ENCODE measurements around the gene ACAD9. TPM values are rescaled to one million over a fixed set of nuclear protein-coding genes. Genes with fewer than 3 reads are reported as not detected.

ACAD9 gene
- total RNA-seq, 4 donors from 2014 or later, result 32.4 to 44.0 (median 38.7) TPM

GRCh38 chr3:128853826-128854225, 25.6 kb upstream of the ACAD9 start:
- no peak overlapping the region for H3K4me3 ChIP-seq
- peaks cover 0 to 21% (median 0%) of the 10 kb centered on the region in 3 donors for H3K9me3 ChIP-seq
- no peaks in the 10 kb centered on the region for H3K4me1 ChIP-seq
- H3K27me3 ChIP-seq, result no peaks in the 10 kb centered on the region
- ATAC-seq, result no peak
- H3K36me3 ChIP-seq, result no peaks in the 10 kb centered on the region
- no CpG with 5 or more reads among the region's 5 CpGs for WGBS, 2 donors (ENCODE audit: low coverage in 1 of 2)
- H3K27ac ChIP-seq, result no peak overlapping the region
- TF ChIP-seq POLR2A (IDR thresholded peaks at IDR 0.05), result no peak
- no peak for TF ChIP-seq POLR2AphosphoS5 (IDR thresholded peaks at IDR 0.05)
- no peak for TF ChIP-seq EP300 (IDR thresholded peaks at IDR 0.05)
- no peak for TF ChIP-seq CTCF (IDR thresholded peaks at IDR 0.05)

DNA sequence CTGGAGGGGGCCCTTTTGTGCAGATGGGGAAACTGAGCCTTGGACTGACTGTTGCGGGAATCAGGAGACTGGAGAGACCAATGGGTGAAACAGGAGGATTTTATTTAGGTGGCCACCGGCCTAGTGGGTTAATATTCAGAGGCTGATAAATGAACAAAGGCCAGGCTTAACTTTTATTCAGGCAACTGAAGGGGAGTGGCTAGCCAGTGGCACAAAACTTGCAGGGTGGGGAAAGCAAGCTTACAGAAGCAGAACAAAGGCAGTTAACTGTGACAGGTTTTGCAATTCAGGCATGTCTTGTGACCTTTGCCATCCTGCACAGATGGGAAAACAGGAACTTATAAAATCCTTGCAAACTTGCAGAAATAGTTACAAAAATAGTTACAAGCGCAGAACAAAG, 24.9 kb upstream of the ACAD9 start:
- WGBS, 2 donors (ENCODE audit: low coverage in 1 of 2), result 86 to 89% methylated on average over 3 of the region's 3 CpGs
- TF ChIP-seq POLR2AphosphoS5 (IDR thresholded peaks at IDR 0.05) (no peak), EP300 (IDR thresholded peaks at IDR 0.05) (no peak), CTCF (IDR thresholded peaks at IDR 0.05) (no peak), POLR2A (IDR thresholded peaks at IDR 0.05) (no peak)
- no peak for ATAC-seq
- H3K36me3 ChIP-seq, result no peaks in the 10 kb centered on the region
- H3K27ac ChIP-seq, result no peak overlapping the region
- H3K27me3 ChIP-seq, result no peaks in the 10 kb centered on the region
- H3K4me3 ChIP-seq, result no peak overlapping the region
- no peaks in the 10 kb centered on the region for H3K4me1 ChIP-seq
- peaks cover 0 to 28% (median 0%) of the 10 kb centered on the region in 3 donors for H3K9me3 ChIP-seq

- WGBS, 2 donors (ENCODE audit: low coverage in 1 of 2), result 72 to 84% methylated on average over 2 to 3 of the region's 4 CpGs
- Histone ChIP-seq H3K36me3 (no peaks in the 10 kb centered on the region), H3K27me3 (no peaks in the 10 kb centered on the region), H3K4me1 (no peaks in the 10 kb centered on the region), H3K4me3 (no peak overlapping the region), H3K27ac (no peak overlapping the region), H3K9me3 (peaks cover 0 to 39% (median 3%) of the 10 kb centered on the region in 3 donors)
- no peak for TF ChIP-seq CTCF (IDR thresholded peaks at IDR 0.05)
- no peak for TF ChIP-seq POLR2AphosphoS5 (IDR thresholded peaks at IDR 0.05)
- no peak for TF ChIP-seq EP300 (IDR thresholded peaks at IDR 0.05)
- TF ChIP-seq POLR2A (IDR thresholded peaks at IDR 0.05), result no peak
- ATAC-seq, result no peak
These were observed 23.9 kb upstream of the ACAD9 start for GRCh38 chr3:128855569-128855968.

GRCh38 chr3:128858167-128858566, 21.3 kb upstream of the ACAD9 start:
- Histone ChIP-seq H3K9me3 (peaks cover 0 to 42% (median 3%) of the 10 kb centered on the region in 3 donors), H3K36me3 (no peaks in the 10 kb centered on the region), H3K27ac (no peak overlapping the region), H3K4me3 (no peak overlapping the region), H3K4me1 (no peaks in the 10 kb centered on the region), H3K27me3 (no peaks in the 10 kb centered on the region)
- no peak for ATAC-seq
- 94% methylated on average over 2 of the region's 3 CpGs; no CpG with 5 or more reads in 1 of the 2 donors for WGBS, 2 donors (ENCODE audit: low coverage in 1 of 2)
- TF ChIP-seq POLR2AphosphoS5 (IDR thresholded peaks at IDR 0.05) (no peak), EP300 (IDR thresholded peaks at IDR 0.05) (no peak), POLR2A (IDR thresholded peaks at IDR 0.05) (no peak), CTCF (IDR thresholded peaks at IDR 0.05) (no peak)

GRCh38 chr3:128859630-128860029, 19.8 kb upstream of the ACAD9 start:
- peaks cover 0 to 5% (median 0%) of the 10 kb centered on the region in 3 donors for H3K4me1 ChIP-seq
- peaks cover 0 to 33% (median 3%) of the 10 kb centered on the region in 3 donors for H3K9me3 ChIP-seq
- no peak for ATAC-seq
- TF ChIP-seq CTCF (IDR thresholded peaks at IDR 0.05), result no peak
- H3K27me3 ChIP-seq, result no peaks in the 10 kb centered on the region
- WGBS, 2 donors (ENCODE audit: low coverage in 1 of 2), result 82 to 95% methylated on average over 2 to 6 of the region's 6 CpGs
- no peak overlapping the region for H3K27ac ChIP-seq
- no peaks in the 10 kb centered on the region for H3K36me3 ChIP-seq
- H3K4me3 ChIP-seq, result no peak overlapping the region
